HG03097 (cell line): ENCODE measurements around the gene IFT57.

ENCODE experiments used
- ATAC-seq: cut with Tn5 transposase; IDR thresholded peaks from one replicate; pipeline ENCODE4 v1.9.1; 2021; ENCODE audit not compliant: unreplicated experiment, low FRiP score

Gene IFT57

GRCh38 chr3:108219336-108219735 lies 2.9 kb downstream of the IFT57 start:
- no peak for ATAC-seq

GRCh38 chr3:108218811-108219210 lies 3.4 kb downstream of the IFT57 start:
- ATAC-seq, result no peak

DNA sequence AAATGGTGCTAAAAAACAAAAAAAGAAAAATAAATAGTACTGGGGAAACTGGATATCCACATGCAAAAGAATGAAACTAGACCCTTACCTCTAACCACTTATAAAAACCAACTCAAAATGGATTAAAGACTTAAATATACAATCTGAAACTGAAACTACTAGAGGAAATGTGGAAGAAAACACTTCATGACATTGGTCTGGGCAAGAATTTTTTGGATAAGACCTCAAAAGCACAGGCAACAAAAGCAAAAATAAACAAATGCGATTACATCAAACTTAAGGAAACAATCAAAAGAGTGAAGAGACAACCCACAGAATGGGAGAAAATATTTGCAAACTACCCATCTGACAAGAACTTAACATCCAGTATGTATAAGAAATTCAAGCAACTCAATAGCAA lies 6.4 kb downstream of the IFT57 start:
- ATAC-seq, result no peak

GRCh38 chr3:108209579-108209978 lies 12.6 kb downstream of the IFT57 start:
- ATAC-seq, result no peak

DNA sequence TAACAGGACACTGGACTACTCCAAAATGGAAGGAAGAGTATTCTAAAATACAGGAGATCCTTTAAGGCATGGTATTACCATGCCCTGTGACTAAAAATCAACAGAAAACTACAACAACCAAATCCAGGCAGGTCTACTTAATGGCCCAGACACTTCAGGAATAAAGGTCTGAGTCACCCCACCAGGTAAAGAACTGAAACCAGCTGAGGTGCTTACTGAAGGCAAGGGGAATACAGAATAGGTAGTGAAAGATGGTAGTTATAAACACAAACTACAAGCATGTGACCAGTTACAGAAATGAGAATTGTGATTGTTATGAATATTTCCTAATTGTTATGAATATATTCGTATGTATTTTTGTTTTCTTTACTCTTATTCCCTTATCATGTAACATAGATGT lies 13.4 kb downstream of the IFT57 start:
- ATAC-seq, result peak; percentile 67

DNA sequence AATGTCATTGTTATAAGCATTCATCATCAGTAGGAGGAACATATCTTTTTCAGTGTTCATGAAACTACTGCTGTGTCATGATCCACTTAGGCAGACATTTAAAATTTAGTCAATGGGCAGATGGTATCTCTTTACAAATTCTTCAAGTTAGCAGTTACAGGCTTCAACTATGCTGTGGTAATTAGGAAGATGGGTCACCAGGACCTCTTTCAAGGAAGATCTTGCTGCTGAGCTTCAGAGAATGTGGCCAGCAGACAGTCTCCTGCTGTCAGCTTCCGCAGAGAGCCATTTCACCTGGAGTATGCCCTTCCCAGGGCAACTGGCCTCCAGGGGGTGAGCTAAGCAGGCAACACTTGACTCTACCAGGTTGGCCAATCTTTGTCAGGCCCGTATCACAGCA lies 19.4 kb downstream of the IFT57 start:
- no peak for ATAC-seq

DNA sequence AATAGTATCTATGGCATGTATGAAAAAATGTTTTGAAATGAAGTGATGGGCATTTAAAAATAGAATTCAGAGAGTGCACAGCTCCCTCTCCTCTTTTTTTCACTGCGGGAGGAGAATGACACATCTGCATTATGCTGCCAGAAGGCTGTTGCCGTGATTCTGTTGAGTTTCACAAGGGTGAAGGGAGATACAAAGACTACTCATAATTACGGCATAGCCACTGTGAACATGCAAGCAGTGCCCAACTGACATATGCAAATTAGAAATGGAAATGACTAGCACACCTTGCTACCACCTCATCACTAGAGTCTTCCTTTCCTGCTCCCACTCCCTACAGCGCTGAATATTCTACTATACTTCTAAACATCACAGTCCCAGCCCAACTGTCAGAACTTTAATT lies 20.1 kb downstream of the IFT57 start:
- ATAC-seq, result no peak

DNA sequence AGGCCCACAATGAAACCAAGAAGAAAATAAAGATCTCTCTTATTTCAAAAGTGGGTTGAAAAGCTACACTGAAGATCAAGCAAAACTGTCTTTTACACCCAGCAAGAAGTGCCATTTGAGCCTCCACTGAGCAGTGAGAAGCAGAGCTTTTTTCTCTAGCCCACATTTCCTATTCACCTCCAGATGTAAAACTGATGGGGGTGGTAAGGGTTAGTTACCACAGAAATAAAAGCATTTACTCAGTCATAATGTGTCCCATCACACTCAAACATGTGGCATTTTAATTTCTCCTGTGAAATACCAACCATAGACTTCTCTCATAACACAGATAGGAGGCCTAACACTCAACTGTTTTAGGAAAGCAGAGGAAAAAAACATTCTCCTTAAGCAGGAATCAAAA lies 21.0 kb downstream of the IFT57 start:
- no peak for ATAC-seq

- ATAC-seq, result no peak
Measured at GRCh38 chr3:108200578-108200977, 21.6 kb downstream of the IFT57 start.

DNA sequence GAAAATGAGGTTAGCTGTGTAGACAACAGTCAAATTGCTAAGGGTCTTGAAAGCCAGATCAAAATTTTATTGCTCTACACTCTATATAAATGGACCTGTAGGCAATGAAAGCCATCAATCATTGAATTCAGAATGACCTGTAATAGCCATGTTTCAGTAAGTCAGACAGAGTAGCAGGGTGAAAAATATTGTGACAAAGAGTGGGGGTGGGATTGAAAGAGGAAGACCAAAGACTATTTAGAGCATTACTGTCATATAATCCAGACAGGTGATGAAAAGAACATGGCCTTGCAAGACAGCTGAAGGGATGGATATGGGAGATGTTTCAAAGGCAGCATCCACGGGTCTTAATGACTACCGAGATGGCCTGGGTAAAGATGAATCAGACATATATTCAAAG lies 22.2 kb downstream of the IFT57 start:
- no peak for ATAC-seq

- no peak for ATAC-seq
Measured at GRCh38 chr3:108191394-108191793, 30.8 kb downstream of the IFT57 start.

DNA sequence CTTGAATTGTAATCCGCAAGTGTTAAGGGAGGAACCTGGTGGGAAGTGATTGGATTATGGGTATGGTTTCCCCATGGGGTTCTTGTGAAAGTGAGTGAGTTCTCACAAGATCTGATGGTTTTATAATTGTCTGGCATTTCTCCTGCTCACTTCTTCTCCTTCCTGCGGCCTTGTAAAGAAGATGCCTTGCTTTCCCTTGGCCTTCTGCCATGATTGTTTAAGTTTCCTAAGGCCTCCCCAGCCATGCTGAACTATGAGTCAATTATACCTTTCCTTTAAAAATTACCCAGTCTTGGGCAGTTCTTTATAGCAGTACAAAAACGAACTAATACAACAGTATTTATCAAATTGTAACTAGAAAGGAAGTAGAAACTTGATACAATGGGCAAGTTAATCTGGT lies 31.9 kb downstream of the IFT57 start:
- ATAC-seq, result no peak

DNA sequence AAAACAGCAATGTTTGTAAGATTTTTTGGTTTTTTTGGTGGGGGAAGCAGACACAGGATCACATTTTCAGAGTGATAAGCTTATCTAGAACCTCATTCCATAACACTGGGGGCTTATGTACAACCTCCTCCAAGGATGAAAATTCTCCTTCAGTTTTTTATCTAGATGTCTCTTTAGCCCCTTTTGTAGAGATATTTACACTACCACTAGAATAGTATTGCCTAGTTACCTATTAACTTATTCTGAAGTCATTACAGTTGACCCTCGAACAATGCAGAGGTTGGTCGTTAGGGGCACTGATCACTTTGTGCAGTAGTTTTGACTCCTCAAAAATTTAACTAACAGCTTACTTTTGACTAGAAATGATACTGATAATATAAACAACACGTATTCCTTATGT lies 32.8 kb downstream of the IFT57 start:
- no peak for ATAC-seq

DNA sequence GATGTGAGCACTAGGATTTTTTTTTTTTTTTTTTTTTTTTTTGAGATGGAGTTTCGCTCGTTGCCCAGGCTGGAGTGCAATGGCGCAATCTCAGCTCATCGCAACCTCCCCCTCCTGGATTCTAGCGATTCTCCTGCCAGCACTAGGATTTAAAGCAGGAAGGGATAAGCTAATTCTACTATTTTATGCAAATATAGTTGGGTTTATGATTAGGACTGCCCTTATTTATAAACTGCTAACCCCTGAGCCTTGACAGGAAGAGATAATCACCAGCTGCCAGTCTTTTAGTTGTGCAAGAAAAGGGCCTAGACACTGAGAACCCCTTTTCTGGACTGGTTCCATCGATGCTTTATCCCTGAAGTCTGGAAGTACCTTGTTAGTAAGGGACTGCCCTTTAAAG lies 36.7 kb downstream of the IFT57 start:
- ATAC-seq, result no peak

DNA sequence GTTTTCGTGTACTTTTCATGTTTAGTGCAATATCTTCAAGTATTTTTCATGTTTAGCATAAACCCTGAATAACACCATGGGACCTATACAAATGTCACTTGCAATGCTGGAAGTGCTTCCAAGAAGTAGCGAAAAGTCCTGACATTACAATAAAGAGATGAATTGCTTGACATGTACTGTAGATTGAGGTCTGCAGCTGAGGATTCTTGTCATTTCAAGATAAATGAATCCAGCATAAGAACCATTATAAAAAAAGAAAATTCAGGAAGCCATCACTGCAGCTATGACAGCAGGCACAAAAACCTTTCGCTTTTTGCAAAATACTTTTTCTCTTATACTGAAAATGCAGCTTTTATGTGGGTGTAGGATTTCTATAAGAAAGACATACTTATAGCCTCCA lies 37.4 kb downstream of the IFT57 start:
- no peak for ATAC-seq

- ATAC-seq, result no peak
Measured at GRCh38 chr3:108183971-108184370, 38.3 kb downstream of the IFT57 start.

DNA sequence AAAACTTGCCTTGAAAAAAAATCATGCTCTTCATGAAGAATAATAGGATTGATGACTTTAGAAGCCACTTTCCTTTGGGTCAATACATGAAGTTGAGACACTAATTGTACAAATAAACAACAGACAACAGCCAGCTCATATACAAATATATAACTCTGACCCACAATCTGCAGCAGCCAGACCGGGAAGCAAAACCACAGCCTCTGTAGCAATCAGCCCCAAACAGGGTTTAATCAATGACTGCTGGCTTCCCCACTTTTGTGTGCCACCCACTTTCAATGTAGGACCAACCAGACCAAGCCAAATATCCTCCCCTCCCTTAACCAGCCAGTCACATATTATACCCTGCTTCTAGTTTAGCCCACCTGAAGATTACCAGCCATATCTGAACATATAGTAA lies 39.0 kb downstream of the IFT57 start:
- no peak for ATAC-seq

DNA sequence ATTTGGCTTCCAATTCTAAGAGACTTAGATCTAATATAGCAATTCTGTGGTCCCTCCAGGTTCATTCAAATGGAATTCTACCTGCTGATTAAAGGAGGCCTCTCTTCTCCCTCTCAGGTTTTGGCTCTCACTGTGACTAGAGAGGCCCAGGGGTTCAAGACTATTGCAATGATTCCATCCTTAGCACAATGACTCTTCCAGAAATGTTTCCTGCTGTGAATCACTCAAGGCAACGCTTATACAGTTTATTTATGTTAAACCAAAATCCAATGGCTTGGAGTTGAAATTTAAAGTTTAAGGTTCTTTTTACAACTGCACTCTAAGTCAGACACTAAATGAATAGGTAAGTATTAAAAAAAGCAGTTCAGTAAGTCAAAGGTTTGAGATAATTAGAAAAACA lies 39.9 kb downstream of the IFT57 start:
- no peak for ATAC-seq

DNA sequence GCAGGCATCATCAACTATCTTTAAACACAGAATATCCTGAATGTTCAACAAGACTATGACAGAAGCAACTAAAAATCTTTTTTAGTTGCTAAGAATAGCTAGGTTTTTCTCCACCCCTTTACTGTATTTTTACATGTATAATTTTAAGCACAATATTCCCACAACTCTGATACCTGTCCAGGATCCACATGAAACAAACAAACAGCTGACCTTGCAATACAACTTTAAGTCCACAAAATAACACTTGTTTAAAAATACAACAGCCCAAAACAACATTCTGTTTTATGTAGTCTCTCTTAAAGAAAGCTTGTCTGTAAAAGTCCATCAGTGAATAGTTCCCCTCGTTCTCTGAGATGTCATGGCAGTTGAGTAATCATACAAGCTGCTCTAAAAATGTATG lies 41.1 kb downstream of the IFT57 start:
- no peak for ATAC-seq

DNA sequence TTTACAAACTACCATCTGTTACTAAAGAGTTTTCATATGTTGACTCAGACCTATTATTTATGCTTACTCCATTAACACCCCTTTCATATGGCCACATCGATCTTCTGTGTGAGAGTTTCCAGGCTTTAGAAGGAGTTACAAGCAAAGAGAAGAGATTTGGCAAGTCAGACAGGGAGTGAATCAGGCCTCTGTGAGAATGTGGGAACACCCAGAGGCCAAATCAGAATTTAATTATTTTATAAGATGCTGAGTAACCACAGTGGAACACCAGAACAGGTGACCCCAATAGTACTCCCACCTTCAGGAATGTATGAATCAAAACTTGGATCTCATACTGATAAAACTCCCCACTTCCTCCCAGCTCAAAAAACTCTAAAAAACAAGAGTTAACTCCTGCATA lies 42.0 kb downstream of the IFT57 start:
- ATAC-seq, result no peak

GRCh38 chr3:108178676-108179075 lies 43.5 kb downstream of the IFT57 start:
- no peak for ATAC-seq

GRCh38 chr3:108177536-108177935 lies 44.7 kb downstream of the IFT57 start:
- no peak for ATAC-seq

DNA sequence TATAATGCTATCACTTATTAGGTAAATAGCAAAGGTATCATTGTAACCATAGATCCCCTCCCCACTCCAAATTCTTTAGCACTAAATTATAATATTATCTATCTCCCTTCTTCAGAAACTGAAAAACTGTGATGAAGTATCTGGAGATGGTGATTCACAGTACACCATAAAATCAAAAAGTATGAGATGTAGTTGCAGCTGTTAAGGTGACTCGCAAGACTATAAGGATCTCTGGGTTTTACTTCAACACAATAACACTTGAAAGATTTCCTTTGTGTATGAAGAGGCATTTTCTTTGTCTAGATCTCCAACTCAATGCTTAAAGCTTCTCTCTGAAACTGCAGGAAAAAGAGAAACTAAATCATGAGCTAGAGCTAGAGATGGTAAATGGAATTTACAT lies 46.9 kb downstream of the IFT57 start:
- no peak for ATAC-seq

DNA sequence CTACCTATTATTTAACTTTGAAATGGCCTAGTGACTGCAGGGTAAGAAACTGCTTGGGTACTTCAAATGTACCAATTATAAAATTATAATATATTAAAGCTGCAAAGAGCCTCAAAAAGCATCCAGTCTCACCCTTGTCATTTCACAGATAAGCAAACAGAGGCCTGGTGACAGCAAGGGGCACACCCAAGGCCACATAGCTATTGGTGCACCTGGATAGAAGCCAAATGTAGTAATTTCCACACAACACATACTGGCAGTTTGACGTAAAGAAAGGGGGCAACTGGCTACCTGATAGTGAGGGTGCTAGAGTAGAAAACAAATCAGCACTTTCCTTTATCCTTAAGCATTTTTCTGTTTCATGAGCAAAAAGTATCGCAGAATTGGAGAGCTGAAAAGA lies 51.1 kb downstream of the IFT57 start:
- no peak for ATAC-seq
